Cardiac muscle cell (in vitro differentiated cells and primary cell): ENCODE measurements around the gene APEX2. TPM values are rescaled to one million over a fixed set of nuclear protein-coding genes. Genes with fewer than 3 reads are reported as not detected.

ENCODE experiments used
- DNase-seq, 2 donors: peaks; one replicate each; pipeline versions ENCODE4 v3.0.0 to v3.0.0-alpha.2; 2010 to 2017; ENCODE audit warnings: low read depth in 1 of 2, low spot score in 1 of 2
- H3K27ac ChIP-seq: fragments of 200-600 bp; sonication (generic); 2 replicates; pipeline ENCODE4 v1.5.1; 2016
- H3K27me3 ChIP-seq: fragments of 200-600 bp; sonication (generic); 2 replicates; pipeline ENCODE4 v1.6.0; 2016; ENCODE audit warnings: control low read depth
- H3K36me3 ChIP-seq: fragments of 200-600 bp; sonication (generic); 2 replicates; pipeline ENCODE4 v1.5.1; 2016; ENCODE audit warnings: control low read depth
- H3K4me1 ChIP-seq: fragments of 200-600 bp; sonication (generic); 2 replicates; pipeline ENCODE4 v1.8.1; 2017; ENCODE audit warnings: low read depth, mild to moderate bottlenecking, mixed run types
- H3K4me3 ChIP-seq: fragments of 200-600 bp; sonication (generic); 2 replicates; pipeline ENCODE4 v1.5.1; 2016; ENCODE audit warnings: mild to moderate bottlenecking
- H3K9me3 ChIP-seq: fragments of 200-600 bp; sonication (generic); 2 replicates; pipeline ENCODE4 v1.5.1; 2017; ENCODE audit warnings: low read depth, mild to moderate bottlenecking, control low read depth
- CTCF ChIP-seq: IDR thresholded peaks from 2 replicates; pipeline ENCODE4 v1.5.1; 2012; ENCODE audit warnings: low read depth, mild to moderate bottlenecking, low read length
- polyA plus RNA-seq: library from polyadenylated mRNA; unstranded; fragments of >200 nt; fragmentation: Nextera tagmentation; extraction: Ambion mirVana; gene quantifications from 2 replicates; pipeline ENCODE4 v1.2.1, GENCODE V29; 2016
- total RNA-seq: library from RNA; depleted of rRNA; stranded (reverse); fragments of >200 nt; gene quantifications from 2 replicates; pipeline ENCODE4 v1.2.3, GENCODE V29; 2016

Gene APEX2
- total and polyA plus RNA-seq, 2 experiments from 2014 or later, result 10.4 to 17.3 TPM

GRCh38 chrX:55026143-55026542 is 26.0 kb downstream of the APEX2 start:
- Histone ChIP-seq H3K9me3 (no peaks in the 10 kb centered on the region), H3K27me3 (no peaks in the 10 kb centered on the region), H3K27ac (no peak overlapping the region), H3K36me3 (no peaks in the 10 kb centered on the region), H3K4me1 (no peaks in the 10 kb centered on the region), H3K4me3 (no peak overlapping the region)
- DNase-seq, result no peak
- no peak for TF ChIP-seq CTCF

GRCh38 chrX:55026840-55027239 is 26.7 kb downstream of the APEX2 start:
- H3K4me3 ChIP-seq, result no peak overlapping the region
- no peak overlapping the region for H3K27ac ChIP-seq
- TF ChIP-seq CTCF, result no peak
- H3K9me3 ChIP-seq, result no peaks in the 10 kb centered on the region
- no peaks in the 10 kb centered on the region for H3K4me1 ChIP-seq
- H3K27me3 ChIP-seq, result no peaks in the 10 kb centered on the region
- H3K36me3 ChIP-seq, result no peaks in the 10 kb centered on the region
- no peak for DNase-seq

- no peak for DNase-seq
- Histone ChIP-seq H3K27ac (no peak overlapping the region), H3K9me3 (no peaks in the 10 kb centered on the region), H3K36me3 (no peaks in the 10 kb centered on the region), H3K27me3 (no peaks in the 10 kb centered on the region), H3K4me1 (no peaks in the 10 kb centered on the region), H3K4me3 (no peak overlapping the region)
- TF ChIP-seq CTCF, result no peak
Measured at GRCh38 chrX:55028040-55028439, 27.9 kb downstream of the APEX2 start.

- Histone ChIP-seq H3K27me3 (no peaks in the 10 kb centered on the region), H3K27ac (no peak overlapping the region), H3K4me1 (no peaks in the 10 kb centered on the region), H3K36me3 (no peaks in the 10 kb centered on the region), H3K4me3 (no peak overlapping the region), H3K9me3 (no peaks in the 10 kb centered on the region)
- TF ChIP-seq CTCF, result no peak
- no peak for DNase-seq
Measured at GRCh38 chrX:55028611-55029010, 28.4 kb downstream of the APEX2 start.

- H3K27ac ChIP-seq, result peak overlapping the region; percentile 45
- no peak overlapping the region for H3K4me3 ChIP-seq
- no peaks in the 10 kb centered on the region for H3K27me3 ChIP-seq
- H3K4me1 ChIP-seq, result no peaks in the 10 kb centered on the region
- H3K9me3 ChIP-seq, result no peaks in the 10 kb centered on the region
- no peaks in the 10 kb centered on the region for H3K36me3 ChIP-seq
- no peak for TF ChIP-seq CTCF
- no peak for DNase-seq
Measured at GRCh38 chrX:55029291-55029690, 29.1 kb downstream of the APEX2 start.
